Neutrophil (primary cell): ENCODE data around the gene ITSN2.

Experiments
- H3K27ac ChIP-seq: fragments of 200-600 bp; sonication (generic); 2 replicates; pipeline ENCODE4 v1.5.1; 2016; ENCODE audit warnings: mild to moderate bottlenecking, moderate library complexity
- H3K27me3 ChIP-seq: fragments of 200-600 bp; sonication (generic); 2 replicates; pipeline ENCODE4 v1.6.0; 2016; ENCODE audit warnings: mild to moderate bottlenecking
- H3K36me3 ChIP-seq: fragments of 200-600 bp; sonication (generic); 2 replicates; pipeline ENCODE4 v1.5.1; 2017
- H3K4me1 ChIP-seq, 2 experiments: fragments of 200-600 bp in 1 of 2; sonication (generic) in 1 of 2; 1 replicate in 1 of 2; 2 replicates in 1 of 2; pipeline versions ENCODE4 v1.5.1 to v1.6.1; 2013 to 2016; ENCODE audit warnings: low read depth in 1 of 2, low read length in 1 of 2, mild to moderate bottlenecking in 1 of 2, moderate library complexity in 1 of 2; ENCODE audit not compliant: control insufficient read depth in 1 of 2, insufficient read depth in 1 of 2
- H3K4me3 ChIP-seq, 2 experiments: fragments of 200-600 bp in 1 of 2; sonication (generic) in 1 of 2; 1 replicate in 1 of 2; 2 replicates in 1 of 2; pipeline ENCODE4 v1.5.1; 2013 to 2016; ENCODE audit warnings: low read depth in 1 of 2, low read length in 1 of 2, mild to moderate bottlenecking in 1 of 2, moderate library complexity in 1 of 2
- H3K9me3 ChIP-seq: fragments of 200-600 bp; sonication (generic); 2 replicates; pipeline ENCODE4 v1.5.1; 2016
- TF ChIP-seq, protein P1 (sequence below): fragments of 200-600 bp; sonication (generic); IDR thresholded peaks from 2 replicates; pipeline ENCODE4 v1.5.1; 2016; ENCODE audit warnings: antibody characterized with exemption

The ITSN2 gene

DNA sequence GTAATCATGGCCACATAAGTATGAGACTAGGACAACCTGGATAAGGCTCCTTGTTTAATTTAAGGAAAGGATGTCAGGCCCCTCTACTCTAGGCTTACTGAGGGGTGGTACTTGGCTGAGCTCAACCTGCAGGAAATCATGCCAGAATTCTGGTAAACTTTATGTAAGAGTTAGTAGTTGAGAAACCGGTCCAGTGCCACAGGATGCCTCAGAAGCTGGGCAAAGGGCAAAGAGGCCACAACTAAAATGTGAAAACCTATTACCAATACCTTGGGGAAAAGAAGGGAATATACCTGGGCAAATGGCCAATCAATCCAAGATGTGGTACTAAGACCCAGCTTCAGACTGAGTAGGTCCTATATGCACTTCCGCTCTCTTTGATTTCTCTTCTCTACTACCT is 86.7 kb downstream of the ITSN2 start:
- no peaks in the 10 kb centered on the region for H3K4me1 ChIP-seq
- peaks cover 78% of the 10 kb centered on the region for H3K36me3 ChIP-seq
- no peaks in the 10 kb centered on the region for H3K9me3 ChIP-seq
- H3K27ac ChIP-seq = no peak overlapping the region
- H3K27me3 ChIP-seq = no peaks in the 10 kb centered on the region
- TF ChIP-seq, protein P1, sequence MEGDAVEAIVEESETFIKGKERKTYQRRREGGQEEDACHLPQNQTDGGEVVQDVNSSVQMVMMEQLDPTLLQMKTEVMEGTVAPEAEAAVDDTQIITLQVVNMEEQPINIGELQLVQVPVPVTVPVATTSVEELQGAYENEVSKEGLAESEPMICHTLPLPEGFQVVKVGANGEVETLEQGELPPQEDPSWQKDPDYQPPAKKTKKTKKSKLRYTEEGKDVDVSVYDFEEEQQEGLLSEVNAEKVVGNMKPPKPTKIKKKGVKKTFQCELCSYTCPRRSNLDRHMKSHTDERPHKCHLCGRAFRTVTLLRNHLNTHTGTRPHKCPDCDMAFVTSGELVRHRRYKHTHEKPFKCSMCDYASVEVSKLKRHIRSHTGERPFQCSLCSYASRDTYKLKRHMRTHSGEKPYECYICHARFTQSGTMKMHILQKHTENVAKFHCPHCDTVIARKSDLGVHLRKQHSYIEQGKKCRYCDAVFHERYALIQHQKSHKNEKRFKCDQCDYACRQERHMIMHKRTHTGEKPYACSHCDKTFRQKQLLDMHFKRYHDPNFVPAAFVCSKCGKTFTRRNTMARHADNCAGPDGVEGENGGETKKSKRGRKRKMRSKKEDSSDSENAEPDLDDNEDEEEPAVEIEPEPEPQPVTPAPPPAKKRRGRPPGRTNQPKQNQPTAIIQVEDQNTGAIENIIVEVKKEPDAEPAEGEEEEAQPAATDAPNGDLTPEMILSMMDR = no peak
- no peak overlapping the region for H3K4me3 ChIP-seq

DNA sequence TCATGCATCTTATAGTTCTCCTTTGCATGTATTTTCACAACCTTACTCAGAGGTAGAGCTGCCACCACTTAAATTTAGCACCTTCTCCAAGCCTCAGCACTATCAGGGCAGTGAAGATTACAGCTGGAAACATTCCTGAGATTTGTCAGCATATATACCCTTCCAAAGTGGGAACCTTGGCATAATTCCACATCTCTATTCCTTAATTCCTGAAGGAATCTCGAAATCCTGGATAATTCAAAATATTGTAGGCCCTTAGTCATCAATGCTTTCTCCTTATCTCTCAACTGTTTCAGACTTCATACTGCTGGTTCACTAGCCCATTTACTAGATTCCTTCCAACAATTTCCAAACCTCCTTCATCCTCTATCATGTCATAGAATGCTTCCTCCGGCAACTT is 87.4 kb downstream of the ITSN2 start:
- Histone ChIP-seq H3K4me1 (no peaks in the 10 kb centered on the region), H3K4me3 (no peak overlapping the region), H3K27ac (no peak overlapping the region), H3K9me3 (no peaks in the 10 kb centered on the region), H3K27me3 (no peaks in the 10 kb centered on the region), H3K36me3 (peaks cover 80% of the 10 kb centered on the region)
- TF ChIP-seq, protein P1 = no peak

DNA sequence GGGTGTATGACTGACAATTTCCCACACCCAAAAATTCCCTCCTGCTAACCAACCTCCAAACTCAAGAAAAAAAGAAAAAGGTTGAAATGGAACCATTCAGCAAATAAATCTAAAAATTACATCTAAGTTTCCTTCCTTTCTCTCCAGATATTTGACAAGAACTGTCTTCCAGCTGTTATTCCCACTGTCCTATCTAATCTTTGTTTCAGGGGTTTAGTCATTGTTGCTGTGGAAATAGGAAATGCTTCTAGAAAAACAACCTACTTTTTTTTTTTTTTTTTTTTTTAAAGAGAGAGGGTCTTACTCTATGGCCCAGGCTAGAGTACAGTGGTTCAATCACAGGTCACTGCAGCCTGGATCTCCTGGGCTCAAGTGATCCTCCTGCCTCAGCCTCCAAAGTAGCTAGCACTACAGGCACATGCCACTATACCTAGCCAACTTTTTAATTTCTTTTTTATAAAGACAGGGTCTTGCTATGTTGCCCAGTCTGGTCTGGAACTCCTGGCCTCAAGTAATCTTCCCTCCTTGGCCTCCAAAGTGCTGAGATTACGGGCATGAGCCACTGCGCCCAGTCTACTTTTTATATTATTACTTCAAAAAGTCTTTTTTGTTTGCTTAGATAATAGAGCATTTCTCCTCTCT is 88.1 kb downstream of the ITSN2 start:
- TF ChIP-seq, protein P1 = no peak

DNA sequence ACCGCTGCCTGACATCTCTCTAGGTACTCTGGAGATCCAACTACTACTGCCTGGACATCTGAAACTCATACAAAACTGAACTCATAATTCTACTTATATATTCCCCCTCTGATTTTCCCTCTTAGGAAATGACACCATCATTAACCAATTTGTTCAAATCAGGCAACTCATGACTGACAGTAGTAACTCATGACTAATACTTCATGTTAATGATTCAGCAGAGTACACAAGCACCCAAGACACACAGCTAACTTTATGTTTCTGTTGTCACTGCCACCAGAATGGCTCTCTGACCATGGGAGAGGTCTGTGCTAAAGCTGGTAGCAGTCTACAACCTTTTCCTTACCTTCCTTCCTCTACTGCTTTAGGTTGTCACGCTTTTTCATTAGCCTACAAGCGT is 91.1 kb downstream of the ITSN2 start:
- TF ChIP-seq, protein P1 = no peak
- H3K9me3 ChIP-seq = no peaks in the 10 kb centered on the region
- no peaks in the 10 kb centered on the region for H3K27me3 ChIP-seq
- no peak overlapping the region for H3K4me3 ChIP-seq
- no peak overlapping the region for H3K27ac ChIP-seq
- peaks cover 90% of the 10 kb centered on the region for H3K36me3 ChIP-seq
- no peaks in the 10 kb centered on the region for H3K4me1 ChIP-seq

More for the DNA sequence above, 88.1 kb downstream of the ITSN2 start:
- Histone ChIP-seq H3K9me3 (no peaks in the 10 kb centered on the region), H3K27ac (no peak overlapping the region), H3K4me1 (no peaks in the 10 kb centered on the region), H3K36me3 (peaks cover 80% of the 10 kb centered on the region), H3K4me3 (no peak overlapping the region), H3K27me3 (no peaks in the 10 kb centered on the region)

DNA sequence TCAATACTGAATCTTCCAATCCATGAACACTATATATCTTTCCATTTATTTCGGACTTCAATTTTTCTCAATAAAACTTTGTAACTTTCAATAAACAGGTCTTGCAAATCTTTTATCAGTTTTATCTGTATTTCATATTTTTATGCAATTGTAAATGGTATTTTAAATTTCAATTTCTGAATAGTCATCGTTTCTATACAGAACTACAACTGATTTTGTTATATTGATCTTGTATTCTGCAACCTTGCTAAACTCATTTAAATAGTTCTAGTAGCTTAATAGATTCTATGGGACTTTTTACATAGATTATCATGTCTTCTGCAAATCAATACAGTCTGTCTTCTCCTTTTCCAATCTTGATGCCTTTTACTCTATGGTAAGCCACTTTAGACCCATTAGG is 95.1 kb downstream of the ITSN2 start:
- H3K4me3 ChIP-seq = no peak overlapping the region
- H3K36me3 ChIP-seq = peaks cover 81% of the 10 kb centered on the region
- H3K9me3 ChIP-seq = no peaks in the 10 kb centered on the region
- no peak overlapping the region for H3K27ac ChIP-seq
- no peaks in the 10 kb centered on the region for H3K27me3 ChIP-seq
- H3K4me1 ChIP-seq = no peaks in the 10 kb centered on the region
- TF ChIP-seq, protein P1 = no peak
